ENCODE data around the gene PARVA. TPM values are rescaled to one million over a fixed set of nuclear protein-coding genes. Genes with fewer than 3 reads are reported as not detected.

PARVA gene
- total RNA-seq, 1 experiment from 2014 or later: 36.7 TPM

- no peaks in the 10 kb centered on the region for H3K27me3 Mint-ChIP-seq (ENCODE audit: insufficient read depth, unreplicated experiment)
- no peaks in the 10 kb centered on the region for H3K9me3 Mint-ChIP-seq (ENCODE audit: unreplicated experiment)
- H3K4me3 Mint-ChIP-seq (ENCODE audit: unreplicated experiment): no peak overlapping the region
- TF ChIP-seq CTCF (IDR thresholded peaks at IDR 0.05; ENCODE audit: unreplicated experiment): no peak
- H3K4me1 Mint-ChIP-seq (ENCODE audit: insufficient read depth, unreplicated experiment): peaks cover 24% of the 10 kb centered on the region
- no peak overlapping the region for H3K27ac Mint-ChIP-seq (ENCODE audit: low read depth, unreplicated experiment)
- DNase-seq (ENCODE audit: unreplicated experiment): no peak
- POLR2A ChIA-PET: no interaction called here
- intact Hi-C loops (cut with micrococcal nuclease): no loop called here
- no TSS peak for BruUV-seq (replicated peaks)
- H3K36me3 Mint-ChIP-seq (ENCODE audit: insufficient read depth, unreplicated experiment): peaks cover 12% of the 10 kb centered on the region
- CTCF ChIA-PET: interaction anchor here (0.5 to 0.9 kb wide), 2 partner anchors 18 to 60 kb away, joined by 3 read pairs; no protein-coding TSS in a partner anchor
These were observed 146.0 kb downstream of the PARVA start for GRCh38 chr11:12523180-12523924.

- intact Hi-C loops (cut with micrococcal nuclease): no loop called here
- no peaks in the 10 kb centered on the region for H3K9me3 Mint-ChIP-seq (ENCODE audit: unreplicated experiment)
- POLR2A ChIA-PET: no interaction called here
- H3K4me1 Mint-ChIP-seq (ENCODE audit: insufficient read depth, unreplicated experiment): peaks cover 35% of the 10 kb centered on the region
- no peak overlapping the region for H3K27ac Mint-ChIP-seq (ENCODE audit: low read depth, unreplicated experiment)
- DNase-seq (ENCODE audit: unreplicated experiment): no peak
- peaks cover 12% of the 10 kb centered on the region for H3K36me3 Mint-ChIP-seq (ENCODE audit: insufficient read depth, unreplicated experiment)
- no peak for TF ChIP-seq CTCF (IDR thresholded peaks at IDR 0.05; ENCODE audit: unreplicated experiment)
- CTCF ChIA-PET: interaction anchor here (0.6 kb wide), 1 partner anchor 165 kb away, joined by 4 read pairs; no protein-coding TSS in a partner anchor
- H3K4me3 Mint-ChIP-seq (ENCODE audit: unreplicated experiment): no peak overlapping the region
- no peaks in the 10 kb centered on the region for H3K27me3 Mint-ChIP-seq (ENCODE audit: insufficient read depth, unreplicated experiment)
- no TSS peak for BruUV-seq (replicated peaks)
These were observed 147.5 kb downstream of the PARVA start for GRCh38 chr11:12524865-12525264.

- Mint-ChIP-seq H3K27me3 (ENCODE audit: insufficient read depth, unreplicated experiment) (no peaks in the 10 kb centered on the region), H3K27ac (ENCODE audit: low read depth, unreplicated experiment) (peak overlapping the region; percentile 19), H3K4me1 (ENCODE audit: insufficient read depth, unreplicated experiment) (peaks cover 39% of the 10 kb centered on the region), H3K4me3 (ENCODE audit: unreplicated experiment) (no peak overlapping the region), H3K36me3 (ENCODE audit: insufficient read depth, unreplicated experiment) (peaks cover 12% of the 10 kb centered on the region), H3K9me3 (ENCODE audit: unreplicated experiment) (no peaks in the 10 kb centered on the region)
- BruUV-seq (replicated peaks): no TSS peak
- POLR2A ChIA-PET: interaction anchor here (1.0 kb wide), 1 partner anchor 14 kb away, joined by 4 read pairs; no protein-coding TSS in a partner anchor
- TF ChIP-seq CTCF (IDR thresholded peaks at IDR 0.05; ENCODE audit: unreplicated experiment): no peak
- intact Hi-C loops (cut with micrococcal nuclease): no loop called here
- no peak for DNase-seq (ENCODE audit: unreplicated experiment)
- CTCF ChIA-PET: interaction anchor here (1.0 kb wide), 1 partner anchor 18 kb away, joined by 5 read pairs; no protein-coding TSS in a partner anchor
These were observed 148.2 kb downstream of the PARVA start for GRCh38 chr11:12525466-12526055.

- POLR2A ChIA-PET: interaction anchor here (1.0 kb wide), 1 partner anchor 15 kb away, joined by 4 read pairs; no protein-coding TSS in a partner anchor
- DNase-seq (ENCODE audit: unreplicated experiment): no peak
- no TSS peak for BruUV-seq (replicated peaks)
- H3K4me3 Mint-ChIP-seq (ENCODE audit: unreplicated experiment): no peak overlapping the region
- H3K9me3 Mint-ChIP-seq (ENCODE audit: unreplicated experiment): no peaks in the 10 kb centered on the region
- peaks cover 41% of the 10 kb centered on the region for H3K4me1 Mint-ChIP-seq (ENCODE audit: insufficient read depth, unreplicated experiment)
- intact Hi-C loops (cut with micrococcal nuclease): no loop called here
- CTCF ChIA-PET: interaction anchor here (0.8 kb wide), 1 partner anchor 115 kb away, joined by 3 read pairs; no protein-coding TSS in a partner anchor
- TF ChIP-seq CTCF (IDR thresholded peaks at IDR 0.05; ENCODE audit: unreplicated experiment): no peak
- H3K27ac Mint-ChIP-seq (ENCODE audit: low read depth, unreplicated experiment): no peak overlapping the region
- no peaks in the 10 kb centered on the region for H3K27me3 Mint-ChIP-seq (ENCODE audit: insufficient read depth, unreplicated experiment)
- peaks cover 12% of the 10 kb centered on the region for H3K36me3 Mint-ChIP-seq (ENCODE audit: insufficient read depth, unreplicated experiment)
These were observed 149.4 kb downstream of the PARVA start for GRCh38 chr11:12526789-12527188.

Measured in MCF 10A (cell line).